PFSK-1 (cell line): ENCODE results near the gene CEACAM6.

Experiments used
- FOXP2 ChIP-seq: optimal IDR thresholded peaks from 2 replicates; pipeline ENCODE3; 2011; ENCODE audit warnings: borderline replicate concordance, control low read depth, inconsistent platforms; ENCODE audit not compliant: insufficient read depth; ENCODE audit errors: extremely low read length, extremely low read depth
- POLR2AphosphoS5 ChIP-seq: IDR thresholded peaks from 2 replicates; pipeline ENCODE4 v1.6.1; 2012; ENCODE audit warnings: low read depth, mild to moderate bottlenecking, control low read depth, low read length, moderate library complexity
- REST ChIP-seq, 2 experiments: IDR thresholded peaks; 2 replicates each; pipeline versions ENCODE4 v1.6.1 to v1.8.0; 2011 to 2012; ENCODE audit warnings: low read depth in 2 of 2, low read length in 2 of 2, control low read depth in 1 of 2, inconsistent platforms in 1 of 2, mild to moderate bottlenecking in 1 of 2, moderate library complexity in 1 of 2; ENCODE audit not compliant: insufficient read depth in 1 of 2
- SIN3A ChIP-seq: IDR thresholded peaks from 2 replicates; pipeline ENCODE4 v1.6.1; 2012; ENCODE audit warnings: mild to moderate bottlenecking, low read length, moderate library complexity, borderline replicate concordance; ENCODE audit not compliant: insufficient read depth
- TAF1 ChIP-seq: IDR thresholded peaks from 2 replicates; pipeline ENCODE4 v1.6.1; 2012; ENCODE audit warnings: low read length, control low read depth, borderline replicate concordance; ENCODE audit not compliant: insufficient read depth

The CEACAM6 gene

GRCh38 chr19:41740415-41741243, 14.7 kb upstream of the CEACAM6 start:
- TF ChIP-seq TAF1 (no peak), SIN3A (no peak), POLR2AphosphoS5 (no peak), REST (IDR thresholded peaks at IDR 0.05; ENCODE audit: insufficient read depth in 1 of 2, low read depth in 2 of 2, low read length in 2 of 2) (no peak), FOXP2 (no peak)

- no peak for TF ChIP-seq TAF1
- TF ChIP-seq POLR2AphosphoS5, result no peak
- TF ChIP-seq FOXP2, result no peak
- no peak for TF ChIP-seq SIN3A
- no peak for TF ChIP-seq REST (IDR thresholded peaks at IDR 0.05; ENCODE audit: insufficient read depth in 1 of 2, low read depth in 2 of 2, low read length in 2 of 2)
These were observed 14.1 kb upstream of the CEACAM6 start for GRCh38 chr19:41741244-41741554.

GRCh38 chr19:41744850-41745249, 10.5 kb upstream of the CEACAM6 start:
- TF ChIP-seq FOXP2, result no peak
- no peak for TF ChIP-seq TAF1
- TF ChIP-seq SIN3A, result no peak
- TF ChIP-seq REST (IDR thresholded peaks at IDR 0.05; ENCODE audit: insufficient read depth in 1 of 2, low read depth in 2 of 2, low read length in 2 of 2), result no peak
- TF ChIP-seq POLR2AphosphoS5, result no peak

- TF ChIP-seq SIN3A (no peak), REST (IDR thresholded peaks at IDR 0.05; ENCODE audit: insufficient read depth in 1 of 2, low read depth in 2 of 2, low read length in 2 of 2) (no peak), POLR2AphosphoS5 (no peak), FOXP2 (no peak), TAF1 (no peak)
These were observed 9.6 kb upstream of the CEACAM6 start for GRCh38 chr19:41745756-41746155.

GRCh38 chr19:41746593-41747227, 8.6 kb upstream of the CEACAM6 start:
- no peak for TF ChIP-seq FOXP2
- TF ChIP-seq POLR2AphosphoS5, result no peak
- TF ChIP-seq TAF1, result no peak
- no peak for TF ChIP-seq REST (IDR thresholded peaks at IDR 0.05; ENCODE audit: insufficient read depth in 1 of 2, low read depth in 2 of 2, low read length in 2 of 2)
- no peak for TF ChIP-seq SIN3A
